Parathyroid adenoma (tissue), 2 donors: ENCODE measurements around the gene MEST.

Experiments
- H2AFZ ChIP-seq: fragments of 300-600 bp; sonication (generic); one replicate; pipeline ENCODE4 v1.7.0; 2017; ENCODE audit warnings: antibody characterized with exemption, mild to moderate bottlenecking
- H3K27ac ChIP-seq: fragments of 300-600 bp; sonication (generic); one replicate; pipeline ENCODE4 v1.7.0; 2017
- H3K27me3 ChIP-seq: fragments of 300-600 bp; sonication (generic); one replicate; pipeline ENCODE4 v1.7.0; 2017; ENCODE audit warnings: low read length; ENCODE audit not compliant: control insufficient read depth, insufficient read depth
- H3K36me3 ChIP-seq: fragments of 300-600 bp; sonication (generic); one replicate; pipeline ENCODE4 v1.7.0; 2017; ENCODE audit warnings: low read length; ENCODE audit not compliant: control insufficient read depth, insufficient read depth
- H3K4me1 ChIP-seq: fragments of 300-600 bp; sonication (generic); one replicate; pipeline ENCODE4 v1.7.0; 2017; ENCODE audit warnings: control low read depth
- H3K4me2 ChIP-seq: fragments of 300-600 bp; sonication (generic); one replicate; pipeline ENCODE4 v1.7.0; 2017; ENCODE audit warnings: low read length
- H3K4me3 ChIP-seq: fragments of 300-600 bp; sonication (generic); one replicate; pipeline ENCODE4 v1.7.0; 2017; ENCODE audit warnings: low read depth, low read length
- H3K79me2 ChIP-seq: fragments of 300-600 bp; sonication (generic); one replicate; pipeline ENCODE4 v1.7.0; 2017; ENCODE audit warnings: control low read depth
- H3K9ac ChIP-seq: fragments of 300-600 bp; sonication (generic); one replicate; pipeline ENCODE4 v1.7.0; 2017; ENCODE audit warnings: mild to moderate bottlenecking
- H3K9me3 ChIP-seq: fragments of 300-600 bp; sonication (generic); one replicate; pipeline ENCODE4 v1.7.0; 2017; ENCODE audit warnings: low read length; ENCODE audit not compliant: control insufficient read depth
- TF ChIP-seq, protein P1 (sequence below): fragments of 300-600 bp; sonication (generic); IDR thresholded peaks from one replicate; pipeline ENCODE4 v1.7.0; 2017; ENCODE audit warnings: antibody characterized with exemption, mild to moderate bottlenecking
- donor health status: primary hyperparathyroidism.

The MEST gene

DNA sequence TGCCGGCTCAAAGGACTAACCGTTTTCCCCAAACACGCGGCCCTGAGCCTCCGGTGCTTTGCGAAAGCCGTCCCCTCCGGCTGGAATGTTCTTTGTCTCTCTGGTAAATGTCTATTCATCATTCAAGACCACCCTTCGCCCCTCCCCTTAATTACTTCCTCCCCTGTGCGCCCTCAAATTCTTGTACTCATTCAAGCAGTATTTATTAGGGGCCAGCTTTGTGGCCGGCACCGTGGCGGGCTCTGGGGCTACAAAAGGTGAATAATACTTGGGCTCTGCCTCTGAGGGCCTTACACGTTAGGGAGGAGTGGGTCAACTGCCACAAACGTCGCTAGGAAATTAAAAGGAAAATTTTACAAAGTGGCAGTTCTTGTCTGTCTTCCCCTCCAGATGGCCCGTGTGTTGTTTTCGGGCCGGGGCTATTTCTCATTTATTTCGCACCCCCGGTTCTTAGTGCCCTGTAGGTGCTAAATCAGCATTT lies 1.5 kb upstream of the MEST start:
- Histone ChIP-seq H3K27me3 (no peaks in the 10 kb centered on the region), H3K36me3 (no peaks in the 10 kb centered on the region), H3K4me3 (no peak overlapping the region), H3K9ac (no peak overlapping the region), H3K79me2 (no peaks in the 10 kb centered on the region), H3K4me2 (no peak overlapping the region), H3K4me1 (peaks cover 14% of the 10 kb centered on the region), H3K9me3 (no peaks in the 10 kb centered on the region), H3K27ac (no peak overlapping the region), H2AFZ (no peak overlapping the region)
- TF ChIP-seq, protein P1, sequence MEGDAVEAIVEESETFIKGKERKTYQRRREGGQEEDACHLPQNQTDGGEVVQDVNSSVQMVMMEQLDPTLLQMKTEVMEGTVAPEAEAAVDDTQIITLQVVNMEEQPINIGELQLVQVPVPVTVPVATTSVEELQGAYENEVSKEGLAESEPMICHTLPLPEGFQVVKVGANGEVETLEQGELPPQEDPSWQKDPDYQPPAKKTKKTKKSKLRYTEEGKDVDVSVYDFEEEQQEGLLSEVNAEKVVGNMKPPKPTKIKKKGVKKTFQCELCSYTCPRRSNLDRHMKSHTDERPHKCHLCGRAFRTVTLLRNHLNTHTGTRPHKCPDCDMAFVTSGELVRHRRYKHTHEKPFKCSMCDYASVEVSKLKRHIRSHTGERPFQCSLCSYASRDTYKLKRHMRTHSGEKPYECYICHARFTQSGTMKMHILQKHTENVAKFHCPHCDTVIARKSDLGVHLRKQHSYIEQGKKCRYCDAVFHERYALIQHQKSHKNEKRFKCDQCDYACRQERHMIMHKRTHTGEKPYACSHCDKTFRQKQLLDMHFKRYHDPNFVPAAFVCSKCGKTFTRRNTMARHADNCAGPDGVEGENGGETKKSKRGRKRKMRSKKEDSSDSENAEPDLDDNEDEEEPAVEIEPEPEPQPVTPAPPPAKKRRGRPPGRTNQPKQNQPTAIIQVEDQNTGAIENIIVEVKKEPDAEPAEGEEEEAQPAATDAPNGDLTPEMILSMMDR = no peak

DNA sequence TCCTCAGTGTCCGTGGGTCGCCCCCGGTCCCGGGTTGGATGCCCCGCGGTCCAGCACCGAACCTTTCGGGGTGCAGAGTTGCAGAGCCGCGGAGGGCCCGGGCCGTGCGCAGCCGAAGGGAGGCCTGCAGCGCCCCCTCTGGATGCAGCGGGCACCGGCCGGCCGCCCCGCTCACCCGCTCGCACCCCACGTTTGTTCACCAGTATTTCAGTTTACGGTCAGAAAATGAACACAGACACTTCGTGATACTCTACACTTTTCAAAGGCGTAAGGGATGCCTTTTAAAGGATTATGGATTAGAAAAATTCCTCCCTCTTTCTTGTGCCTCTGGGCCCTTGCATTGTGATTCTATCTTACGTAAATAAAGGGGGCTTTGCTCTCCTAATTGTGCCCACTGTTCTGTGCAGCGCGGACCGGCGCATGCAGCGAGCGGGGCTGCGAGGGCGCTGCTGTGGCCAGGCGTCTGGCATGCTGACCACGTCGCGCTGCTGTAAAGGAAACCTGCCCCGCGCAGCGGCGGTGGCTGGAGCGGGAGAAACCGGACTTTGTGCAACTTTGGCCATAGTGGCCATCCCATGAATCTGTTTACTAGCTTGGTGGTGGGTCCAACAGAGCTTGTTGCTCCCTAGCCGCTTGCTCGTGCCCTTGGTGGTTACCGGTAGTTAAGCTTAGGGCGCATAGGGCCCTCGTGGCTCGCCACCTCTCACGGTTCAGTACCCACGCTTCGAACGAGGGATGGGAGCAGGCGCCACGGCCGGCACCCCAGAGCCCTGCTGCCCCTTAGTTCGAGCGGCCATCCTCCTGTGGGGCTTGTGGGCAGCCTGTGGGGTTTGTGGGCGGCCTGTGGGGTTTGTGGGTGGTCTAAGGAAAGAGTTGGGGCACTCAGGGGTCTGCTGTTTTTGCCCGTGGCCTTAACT lies 739 bp upstream of the MEST start:
- Histone ChIP-seq H3K4me3 (no peak overlapping the region), H2AFZ (peak overlapping the region; percentile 65), H3K27ac (no peak overlapping the region), H3K9me3 (no peaks in the 10 kb centered on the region), H3K4me2 (no peak overlapping the region), H3K36me3 (no peaks in the 10 kb centered on the region), H3K4me1 (peaks cover 14% of the 10 kb centered on the region), H3K79me2 (no peaks in the 10 kb centered on the region), H3K9ac (no peak overlapping the region), H3K27me3 (no peaks in the 10 kb centered on the region)
- TF ChIP-seq, protein P1 = peak; percentile 32

DNA sequence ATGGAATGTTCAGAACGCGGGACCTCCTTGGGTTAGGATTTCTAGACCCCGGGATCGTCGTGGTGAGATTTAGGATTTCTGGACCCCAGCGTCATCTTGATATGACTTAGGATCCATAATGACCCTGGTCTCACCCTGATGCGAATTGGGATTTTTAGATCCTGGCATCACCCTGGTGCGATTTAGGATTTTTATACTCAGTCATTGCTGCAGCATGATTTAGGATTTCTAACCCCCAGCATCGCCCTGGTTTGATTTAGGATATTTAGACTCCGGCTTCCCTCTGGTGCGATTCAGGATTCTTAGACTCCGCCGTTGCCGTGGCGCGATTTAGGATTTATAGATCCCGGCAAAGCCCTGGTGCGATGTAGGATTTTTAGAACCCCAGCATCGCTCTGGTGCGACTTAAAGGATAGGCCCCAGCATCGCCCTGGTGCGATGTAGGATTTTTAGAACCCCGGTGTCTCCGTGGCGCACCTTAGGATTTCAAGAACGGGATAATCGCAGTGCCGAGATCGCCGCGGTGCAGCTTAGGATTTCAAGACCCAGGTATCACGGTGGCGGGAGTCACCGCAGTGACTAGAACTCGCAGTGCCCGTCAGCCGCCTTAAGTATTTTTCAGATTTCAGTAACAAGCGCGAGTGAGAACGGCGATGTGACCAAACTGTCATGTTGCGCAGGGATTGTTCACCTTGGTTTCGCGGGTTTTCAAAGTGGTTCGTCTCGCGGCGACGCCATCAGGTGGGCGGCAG lies 814 bp downstream of the MEST start:
- H3K79me2 ChIP-seq = no peaks in the 10 kb centered on the region
- H3K9ac ChIP-seq = no peak overlapping the region
- H3K27ac ChIP-seq = no peak overlapping the region
- H3K4me2 ChIP-seq = peak overlapping the region; percentile 31
- H3K27me3 ChIP-seq = no peaks in the 10 kb centered on the region
- H3K36me3 ChIP-seq = no peaks in the 10 kb centered on the region
- peaks cover 14% of the 10 kb centered on the region for H3K4me1 ChIP-seq
- TF ChIP-seq, protein P1 = no peak
- no peak overlapping the region for H3K4me3 ChIP-seq
- H3K9me3 ChIP-seq = no peaks in the 10 kb centered on the region
- H2AFZ ChIP-seq = peak overlapping the region; percentile 38

DNA sequence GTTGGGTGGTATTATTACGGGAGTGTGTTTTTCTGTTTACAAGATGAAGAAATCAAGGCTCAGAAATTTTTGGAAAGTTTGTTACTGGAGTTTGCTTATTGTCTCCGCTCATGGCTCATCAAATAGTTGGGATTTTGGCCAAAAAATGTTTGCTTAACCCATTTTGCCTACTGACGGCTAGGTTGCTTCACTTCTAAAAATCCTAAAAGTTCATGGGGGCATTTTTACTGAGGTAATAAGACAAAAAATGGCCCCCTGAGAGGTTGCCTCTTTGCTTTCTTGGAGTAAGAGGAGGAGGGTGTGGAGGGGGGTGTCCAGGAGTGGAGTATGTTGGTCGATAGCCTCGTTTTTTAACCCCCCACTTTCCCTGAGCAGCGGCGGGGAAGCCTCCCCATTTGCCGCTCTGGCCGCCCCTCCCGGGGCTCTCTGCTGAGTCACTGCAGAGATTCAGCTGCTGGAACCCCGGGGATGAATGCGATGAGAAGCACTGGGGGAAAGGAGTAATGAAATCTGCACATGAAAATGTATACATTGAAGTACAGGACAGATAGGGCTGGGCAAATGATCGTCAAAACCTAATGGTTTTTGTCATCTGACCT lies 1.5 kb downstream of the MEST start:
- TF ChIP-seq, protein P1 = no peak
- Histone ChIP-seq H3K27ac (no peak overlapping the region), H2AFZ (no peak overlapping the region), H3K4me2 (no peak overlapping the region), H3K4me1 (peaks cover 11% of the 10 kb centered on the region), H3K4me3 (no peak overlapping the region), H3K9ac (no peak overlapping the region), H3K27me3 (no peaks in the 10 kb centered on the region), H3K79me2 (no peaks in the 10 kb centered on the region), H3K36me3 (no peaks in the 10 kb centered on the region), H3K9me3 (no peaks in the 10 kb centered on the region)
